HEK293 (cell line): Measurements from ENCODE around the gene SERPINB3.
"Not testable (repeated sequence)": the region's sequence is repeated elsewhere in the genome, so short reads cannot be mapped to it uniquely, and the experiment has no call there.

ENCODE experiments used
- CTCF ChIA-PET: fragments of 350-600 bp; formaldehyde crosslinking; extraction: SDS; loops from one replicate; lab custom pipeline; 2021; ENCODE audit warnings: antibody characterized with exemption; lab: Yijun Ruan, JAX
- POLR2A ChIA-PET: fragments of 300-600 bp; formaldehyde crosslinking; extraction: SDS; loops from one replicate; lab custom pipeline; 2020; ENCODE audit warnings: antibody characterized with exemption, inconsistent platforms; lab: Yijun Ruan, JAX
- H3K27ac ChIP-seq: fragments of 200-500 bp; sonication (Bioruptor generic); 2 replicates; pipeline ENCODE4 v1.5.1; 2014; ENCODE audit warnings: low read depth, low read length, control low read depth, inconsistent platforms; ENCODE audit errors: extremely low read depth
- H3K36me3 ChIP-seq, 2 experiments: fragments of 200-500 bp in 1 of 2; sonication (Bioruptor generic) in 1 of 2; 1 replicate in 1 of 2; 2 replicates in 1 of 2; pipeline ENCODE4 v1.5.1; 2014 to 2017; ENCODE audit warnings: inconsistent platforms in 2 of 2, low read length in 2 of 2; ENCODE audit not compliant: control insufficient read depth in 2 of 2, insufficient read depth in 1 of 2
- H3K4me1 ChIP-seq: fragments of 200-500 bp; sonication (Bioruptor generic); 2 replicates; pipeline ENCODE4 v1.5.1; 2014; ENCODE audit warnings: mild to moderate bottlenecking, low read length, inconsistent platforms; ENCODE audit not compliant: control insufficient read depth, insufficient read depth
- H3K4me3 ChIP-seq: 2 replicates; pipeline ENCODE4 v1.5.1; 2011; ENCODE audit warnings: low read depth, mild to moderate bottlenecking, control low read depth, low read length, moderate library complexity
- H3K9me3 ChIP-seq: fragments of 200-500 bp; sonication (Bioruptor generic); 2 replicates; pipeline ENCODE4 v1.5.1; 2014; ENCODE audit warnings: low read depth, low read length, inconsistent platforms; ENCODE audit not compliant: control insufficient read depth, insufficient read depth
- BCL11A ChIP-seq: fragments of 450-650 bp; formaldehyde crosslinking; IDR thresholded peaks from 2 replicates; pipeline ENCODE4 v1.5.1; 2016; ENCODE audit warnings: low read depth, missing biosample characterization, missing genetic modification characterization
- GFI1B ChIP-seq: fragments of 450-650 bp; formaldehyde crosslinking; IDR thresholded peaks from 2 replicates; pipeline ENCODE4 v1.5.1; 2016; ENCODE audit warnings: missing biosample characterization, missing genetic modification characterization
- GLI4 ChIP-seq: fragments of 450-650 bp; formaldehyde crosslinking; IDR thresholded peaks from 2 replicates; pipeline ENCODE4 v1.5.1; 2016; ENCODE audit warnings: missing biosample characterization, missing genetic modification characterization
- KLF1 ChIP-seq: fragments of 450-650 bp; formaldehyde crosslinking; IDR thresholded peaks from 2 replicates; pipeline ENCODE4 v1.5.1; 2016; ENCODE audit warnings: missing biosample characterization, missing genetic modification characterization
- KLF8 ChIP-seq: fragments of 450-650 bp; formaldehyde crosslinking; IDR thresholded peaks from 2 replicates; pipeline ENCODE4 v1.5.1; 2016; ENCODE audit warnings: missing biosample characterization, missing genetic modification characterization
- KLF9 ChIP-seq: fragments of 450-650 bp; formaldehyde crosslinking; IDR thresholded peaks from 2 replicates; pipeline ENCODE4 v1.5.1; 2016; ENCODE audit warnings: missing biosample characterization, missing genetic modification characterization, low read depth
- PBX3 ChIP-seq: sonication (generic); formaldehyde crosslinking; IDR thresholded peaks from 2 replicates; pipeline ENCODE4 v1.8.1; 2022; ENCODE audit warnings: mild to moderate bottlenecking, moderate library complexity, missing genetic modification reagents
- SCRT2 ChIP-seq: fragments of 450-650 bp; formaldehyde crosslinking; IDR thresholded peaks from 2 replicates; pipeline ENCODE4 v1.5.1; 2016; ENCODE audit warnings: missing biosample characterization, missing genetic modification characterization
- ZBTB1 ChIP-seq: fragments of 450-650 bp; formaldehyde crosslinking; IDR thresholded peaks from 2 replicates; pipeline ENCODE4 v1.5.1; 2016; ENCODE audit warnings: missing biosample characterization, missing genetic modification characterization
- ZBTB21 ChIP-seq: fragments of 450-650 bp; formaldehyde crosslinking; IDR thresholded peaks from 2 replicates; pipeline ENCODE4 v1.5.1; 2017; ENCODE audit warnings: missing biosample characterization, missing genetic modification characterization
- ZNF114 ChIP-seq: fragments of 450-650 bp; formaldehyde crosslinking; IDR thresholded peaks from 2 replicates; pipeline ENCODE4 v1.5.0; 2017; ENCODE audit warnings: missing biosample characterization, missing genetic modification characterization
- ZNF175 ChIP-seq: fragments of 450-650 bp; formaldehyde crosslinking; IDR thresholded peaks from 2 replicates; pipeline ENCODE4 v1.5.1; 2016; ENCODE audit warnings: missing biosample characterization, missing genetic modification characterization
- ZNF24 ChIP-seq: fragments of 450-650 bp; formaldehyde crosslinking; IDR thresholded peaks from 2 replicates; pipeline ENCODE4 v1.5.1; 2016; ENCODE audit warnings: missing biosample characterization, missing genetic modification characterization
- ZNF302 ChIP-seq: fragments of 450-650 bp; formaldehyde crosslinking; IDR thresholded peaks from 2 replicates; pipeline ENCODE4 v1.5.1; 2016; ENCODE audit warnings: missing biosample characterization, missing genetic modification characterization, low read depth
- ZNF549 ChIP-seq: fragments of 450-650 bp; IDR thresholded peaks from 2 replicates; pipeline ENCODE4 v1.5.1; 2018; ENCODE audit warnings: missing biosample characterization, missing genetic modification characterization, mild to moderate bottlenecking, inconsistent platforms, moderate library complexity
- ZNF585B ChIP-seq: fragments of 450-650 bp; formaldehyde crosslinking; IDR thresholded peaks from 2 replicates; pipeline ENCODE4 v1.5.1; 2016; ENCODE audit warnings: missing biosample characterization, missing genetic modification characterization
- ZNF610 ChIP-seq: fragments of 450-650 bp; formaldehyde crosslinking; IDR thresholded peaks from 2 replicates; pipeline ENCODE4 v1.5.1; 2016; ENCODE audit warnings: missing biosample characterization, missing genetic modification characterization, borderline replicate concordance
- ZNF624 ChIP-seq: fragments of 450-650 bp; formaldehyde crosslinking; IDR thresholded peaks from 2 replicates; pipeline ENCODE4 v1.5.1; 2017; ENCODE audit warnings: missing biosample characterization, missing genetic modification characterization
- ZNF677 ChIP-seq: fragments of 450-650 bp; IDR thresholded peaks from 2 replicates; pipeline ENCODE4 v1.5.0; 2018; ENCODE audit warnings: missing biosample characterization, mild to moderate bottlenecking, missing genetic modification characterization, moderate library complexity
- ZSCAN30 ChIP-seq: fragments of 450-650 bp; IDR thresholded peaks from 2 replicates; pipeline ENCODE4 v1.5.1; 2018; ENCODE audit warnings: missing biosample characterization, mild to moderate bottlenecking, missing genetic modification characterization, moderate library complexity
- TF ChIP-seq, protein P1 (sequence below): fragments of 450-650 bp; formaldehyde crosslinking; IDR thresholded peaks from 2 replicates; pipeline ENCODE4 v1.5.1; 2017; ENCODE audit warnings: missing biosample characterization, missing genetic modification characterization
- TF ChIP-seq, protein P2 (sequence below): fragments of 450-650 bp; IDR thresholded peaks from 2 replicates; pipeline ENCODE4 v1.5.1; 2018; ENCODE audit warnings: missing biosample characterization, mild to moderate bottlenecking, missing genetic modification characterization

SERPINB3 gene

GRCh38 chr18:63676526-63677323, 15.0 kb upstream of the SERPINB3 start (continued):
- TF ChIP-seq KLF1 (tag by site-specific recombination) (no peak), ZSCAN30 (tag by site-specific recombination) (no peak)
- TF ChIP-seq, all 188 proteins: peak for 0

DNA sequence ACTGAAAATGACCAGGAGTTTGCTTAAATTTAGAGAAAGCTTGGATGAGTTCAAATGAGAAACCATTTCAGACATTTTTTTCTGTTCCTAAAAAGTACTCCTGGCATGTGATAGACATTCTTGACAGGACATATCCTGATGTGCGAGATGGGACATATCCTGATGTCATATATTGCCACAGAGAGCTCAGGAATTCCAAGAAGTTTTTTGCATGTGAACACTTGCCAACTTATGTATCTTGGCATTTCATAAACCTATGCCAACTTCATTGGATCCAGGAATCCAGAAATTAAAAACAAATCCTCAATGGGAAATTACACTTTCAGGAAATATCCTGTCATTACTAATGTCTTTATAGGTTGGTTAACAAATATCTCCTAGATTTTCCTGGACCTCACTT, 2.9 kb upstream of the SERPINB3 start:
- no peaks in the 10 kb centered on the region for H3K9me3 ChIP-seq
- H3K27ac ChIP-seq = no peak overlapping the region
- CTCF ChIA-PET = interaction anchor here (1.3 kb wide), 1 partner anchor 146 kb away, joined by 4 read pairs; no protein-coding TSS in a partner anchor
- POLR2A ChIA-PET = no interaction called here
- H3K4me3 ChIP-seq = no peak overlapping the region
- no peak for TF ChIP-seq ZBTB1 (tag by site-specific recombination)
- no peak for TF ChIP-seq GLI4
- no peak for TF ChIP-seq ZNF175 (tag by site-specific recombination)
- TF ChIP-seq ZNF677 = no peak
- TF ChIP-seq SCRT2 (tag by site-specific recombination) = no peak
- TF ChIP-seq BCL11A (tag by site-specific recombination) = no peak
- TF ChIP-seq ZBTB21 (tag by site-specific recombination) = no peak
- no peak for TF ChIP-seq ZNF114 (tag by site-specific recombination)
- no peak for TF ChIP-seq KLF9 (tag by site-specific recombination)
- TF ChIP-seq ZNF549 = no peak
- no peak for TF ChIP-seq GFI1B (tag by site-specific recombination)
- no peaks in the 10 kb centered on the region for H3K4me1 ChIP-seq
- H3K36me3 ChIP-seq = no peaks in the 10 kb centered on the region

- H3K27ac ChIP-seq, H3K4me3 ChIP-seq, H3K36me3 ChIP-seq, CTCF ChIA-PET, POLR2A ChIA-PET, H3K4me1 ChIP-seq, H3K9me3 ChIP-seq: not testable (repeated sequence)
Measured at GRCh38 chr18:63658920-63659319, 2.8 kb downstream of the SERPINB3 start.

- CTCF ChIA-PET, POLR2A ChIA-PET, H3K9me3 ChIP-seq, H3K36me3 ChIP-seq, H3K4me1 ChIP-seq, H3K4me3 ChIP-seq, H3K27ac ChIP-seq: not testable (repeated sequence)
Measured at GRCh38 chr18:63650271-63650670, 11.4 kb downstream of the SERPINB3 start.

DNA sequence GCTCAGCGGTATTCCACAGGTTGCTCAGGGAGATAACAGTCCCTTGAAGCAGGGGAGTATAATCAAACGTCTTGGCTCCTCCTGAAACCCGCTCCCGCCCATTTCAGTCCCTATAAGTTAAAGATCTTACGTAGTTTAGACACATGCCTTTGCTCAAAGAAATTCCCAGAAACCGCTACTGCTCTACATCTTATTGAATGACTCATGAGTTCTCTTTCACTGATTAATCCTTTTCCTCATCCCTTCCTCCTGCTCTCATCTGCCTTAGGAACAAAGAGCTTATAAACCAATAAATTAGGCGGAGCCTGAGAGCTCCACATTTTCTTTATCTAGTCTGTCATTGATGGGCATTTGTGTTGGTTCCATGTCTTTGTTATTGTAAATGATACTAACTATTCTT, 13.5 kb downstream of the SERPINB3 start:
- Histone ChIP-seq H3K9me3 (no peaks in the 10 kb centered on the region), H3K4me1 (no peaks in the 10 kb centered on the region), H3K27ac (no peak overlapping the region)
- CTCF ChIA-PET = no interaction called here
- TF ChIP-seq KLF8 (tag by site-specific recombination) (no peak), ZNF302 (tag by site-specific recombination) (no peak), GFI1B (tag by site-specific recombination) (no peak), ZNF624 (tag by site-specific recombination) (no peak), ZNF610 (no peak), ZNF24 (no peak), ZNF585B (tag by site-specific recombination) (no peak), PBX3 (CRISPR knock-in tag) (no peak)
- TF ChIP-seq, protein P1, sequence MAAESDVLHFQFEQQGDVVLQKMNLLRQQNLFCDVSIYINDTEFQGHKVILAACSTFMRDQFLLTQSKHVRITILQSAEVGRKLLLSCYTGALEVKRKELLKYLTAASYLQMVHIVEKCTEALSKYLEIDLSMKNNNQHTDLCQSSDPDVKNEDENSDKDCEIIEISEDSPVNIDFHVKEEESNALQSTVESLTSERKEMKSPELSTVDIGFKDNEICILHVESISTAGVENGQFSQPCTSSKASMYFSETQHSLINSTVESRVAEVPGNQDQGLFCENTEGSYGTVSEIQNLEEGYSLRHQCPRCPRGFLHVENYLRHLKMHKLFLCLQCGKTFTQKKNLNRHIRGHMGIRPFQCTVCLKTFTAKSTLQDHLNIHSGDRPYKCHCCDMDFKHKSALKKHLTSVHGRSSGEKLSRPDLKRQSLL (tag by site-specific recombination) = no peak
- TF ChIP-seq, protein P2, sequence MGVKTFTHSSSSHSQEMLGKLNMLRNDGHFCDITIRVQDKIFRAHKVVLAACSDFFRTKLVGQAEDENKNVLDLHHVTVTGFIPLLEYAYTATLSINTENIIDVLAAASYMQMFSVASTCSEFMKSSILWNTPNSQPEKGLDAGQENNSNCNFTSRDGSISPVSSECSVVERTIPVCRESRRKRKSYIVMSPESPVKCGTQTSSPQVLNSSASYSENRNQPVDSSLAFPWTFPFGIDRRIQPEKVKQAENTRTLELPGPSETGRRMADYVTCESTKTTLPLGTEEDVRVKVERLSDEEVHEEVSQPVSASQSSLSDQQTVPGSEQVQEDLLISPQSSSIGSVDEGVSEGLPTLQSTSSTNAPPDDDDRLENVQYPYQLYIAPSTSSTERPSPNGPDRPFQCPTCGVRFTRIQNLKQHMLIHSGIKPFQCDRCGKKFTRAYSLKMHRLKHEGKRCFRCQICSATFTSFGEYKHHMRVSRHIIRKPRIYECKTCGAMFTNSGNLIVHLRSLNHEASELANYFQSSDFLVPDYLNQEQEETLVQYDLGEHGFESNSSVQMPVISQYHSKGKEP = no peak
- TF ChIP-seq, all 188 proteins: peak for 0
- H3K4me3 ChIP-seq = no peak overlapping the region
- POLR2A ChIA-PET = no interaction called here
- H3K36me3 ChIP-seq = no peaks in the 10 kb centered on the region
